Measurements from ENCODE around the gene SGCA.

DNA sequence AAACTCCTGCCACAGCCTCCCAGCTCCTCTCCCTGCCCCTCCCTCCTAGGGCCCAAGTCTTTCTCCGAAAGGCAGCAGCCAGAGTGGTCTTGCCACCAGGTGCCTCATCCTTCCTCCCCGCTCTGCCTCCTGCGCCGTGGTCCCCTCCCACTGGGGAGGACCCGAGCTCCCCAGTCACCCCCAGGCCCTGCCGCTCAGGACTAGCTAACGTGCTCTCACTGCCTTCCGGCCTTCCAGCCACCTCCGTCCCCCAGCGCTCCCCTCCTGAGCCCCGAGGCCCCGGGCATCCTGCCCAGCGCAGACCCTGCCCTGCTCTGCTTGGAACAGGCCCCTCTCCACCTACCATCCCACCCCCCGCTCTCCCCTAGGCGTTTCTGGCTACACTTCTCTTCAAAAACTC is 55.0 kb downstream of the SGCA start:
- TF ChIP-seq, protein P1, sequence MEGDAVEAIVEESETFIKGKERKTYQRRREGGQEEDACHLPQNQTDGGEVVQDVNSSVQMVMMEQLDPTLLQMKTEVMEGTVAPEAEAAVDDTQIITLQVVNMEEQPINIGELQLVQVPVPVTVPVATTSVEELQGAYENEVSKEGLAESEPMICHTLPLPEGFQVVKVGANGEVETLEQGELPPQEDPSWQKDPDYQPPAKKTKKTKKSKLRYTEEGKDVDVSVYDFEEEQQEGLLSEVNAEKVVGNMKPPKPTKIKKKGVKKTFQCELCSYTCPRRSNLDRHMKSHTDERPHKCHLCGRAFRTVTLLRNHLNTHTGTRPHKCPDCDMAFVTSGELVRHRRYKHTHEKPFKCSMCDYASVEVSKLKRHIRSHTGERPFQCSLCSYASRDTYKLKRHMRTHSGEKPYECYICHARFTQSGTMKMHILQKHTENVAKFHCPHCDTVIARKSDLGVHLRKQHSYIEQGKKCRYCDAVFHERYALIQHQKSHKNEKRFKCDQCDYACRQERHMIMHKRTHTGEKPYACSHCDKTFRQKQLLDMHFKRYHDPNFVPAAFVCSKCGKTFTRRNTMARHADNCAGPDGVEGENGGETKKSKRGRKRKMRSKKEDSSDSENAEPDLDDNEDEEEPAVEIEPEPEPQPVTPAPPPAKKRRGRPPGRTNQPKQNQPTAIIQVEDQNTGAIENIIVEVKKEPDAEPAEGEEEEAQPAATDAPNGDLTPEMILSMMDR (IDR thresholded peaks at IDR 0.05): no peak
- TF ChIP-seq POLR2A (IDR thresholded peaks at IDR 0.05): no peak

Data from body of pancreas (tissue), 4 donors.